ENCODE data around the gene TOP1.

Gene TOP1

GRCh38 chr20:41148942-41149341 lies 120.3 kb downstream of the TOP1 start:
- DNase-seq = no peak

DNA sequence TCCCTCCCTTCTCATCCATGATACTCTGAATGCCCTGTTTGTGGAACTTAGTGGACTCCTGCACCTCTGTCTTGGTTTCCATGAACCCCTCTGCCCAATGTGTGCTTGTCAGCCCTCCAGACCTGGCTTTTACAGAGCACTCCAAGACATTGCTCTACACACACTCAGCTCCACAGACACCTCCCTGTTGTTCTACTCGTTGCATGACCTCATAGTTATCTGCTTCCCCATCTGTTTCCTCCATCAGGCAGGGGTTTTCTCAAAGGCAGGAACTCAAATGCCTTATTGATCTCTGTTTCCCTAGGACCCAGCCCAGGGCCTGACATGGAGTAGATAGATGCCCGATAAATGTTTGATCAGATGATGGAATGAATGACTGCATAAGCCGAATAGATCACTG lies 122.0 kb downstream of the TOP1 start:
- DNase-seq = no peak

- DNase-seq = no peak
Observed at GRCh38 chr20:41151134-41151869, 122.7 kb downstream of the TOP1 start.

DNA sequence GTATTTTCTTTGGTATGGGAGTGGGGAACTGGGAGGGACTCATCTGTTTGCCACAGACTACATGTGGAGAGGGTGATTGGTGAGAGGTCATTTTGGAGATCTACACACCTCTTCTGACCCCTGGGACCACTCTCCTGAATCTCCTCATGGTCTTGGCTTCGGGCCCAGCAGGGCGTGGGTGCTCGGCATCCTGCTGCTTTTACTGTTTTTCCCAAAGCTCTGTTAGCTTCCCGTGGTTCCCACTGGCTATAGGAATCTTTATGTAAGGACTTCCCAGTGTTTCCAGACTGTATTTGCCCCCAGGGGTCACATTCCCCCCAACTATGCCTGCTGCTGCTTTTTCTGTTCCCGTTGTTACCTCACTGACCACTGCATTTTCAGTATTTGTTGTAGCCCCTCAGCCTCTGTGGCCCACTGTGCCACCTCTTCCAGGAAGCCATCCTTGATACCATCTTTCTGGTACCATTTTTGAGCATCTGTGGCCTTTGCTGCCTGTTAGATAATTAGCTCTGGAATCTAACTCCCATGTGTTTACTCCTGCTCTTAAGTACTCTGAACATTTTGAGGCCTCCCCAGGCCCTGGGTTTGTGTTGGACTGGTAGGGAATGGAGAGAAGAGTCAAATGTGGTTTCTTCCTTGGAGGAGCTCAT lies 123.6 kb downstream of the TOP1 start:
- DNase-seq = no peak

DNA sequence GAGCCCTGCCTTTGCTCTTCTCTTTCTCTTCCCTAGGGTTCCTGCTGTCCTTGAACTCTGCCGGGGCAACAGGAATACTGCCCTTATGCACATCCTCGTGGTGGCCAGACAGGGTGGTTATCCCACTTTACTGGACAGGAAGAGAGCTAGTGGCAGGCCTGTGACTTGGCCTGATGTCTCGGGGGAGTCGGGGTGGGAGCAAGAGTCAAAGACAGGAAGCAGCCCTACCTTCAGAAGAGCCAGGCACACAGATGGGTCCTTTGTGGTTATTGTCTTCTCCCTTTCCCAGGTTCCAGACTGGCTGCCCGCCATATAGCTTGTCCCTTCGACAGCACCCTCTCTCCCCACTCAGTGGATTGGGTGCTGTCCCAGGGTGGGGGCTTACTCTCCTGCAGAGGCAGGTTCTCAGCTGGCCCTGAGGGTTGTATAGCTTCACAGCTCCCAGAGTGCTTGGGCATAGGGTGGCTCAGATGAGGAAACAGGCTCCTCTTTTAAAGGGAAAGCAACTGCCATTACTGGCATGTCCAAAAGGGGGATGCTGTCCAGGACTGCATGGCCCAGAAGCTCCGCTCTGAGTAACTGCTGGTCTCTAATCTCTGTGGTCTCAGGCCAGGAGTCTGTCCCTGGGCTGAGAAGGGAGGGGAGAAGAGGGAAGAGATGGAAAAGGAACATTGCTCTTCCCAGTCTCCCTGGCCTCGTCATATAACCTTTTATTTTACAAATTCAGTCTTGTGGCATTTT lies 126.0 kb downstream of the TOP1 start:
- no peak for DNase-seq

- DNase-seq = no peak
Observed at GRCh38 chr20:41155261-41155660, 126.6 kb downstream of the TOP1 start.

DNA sequence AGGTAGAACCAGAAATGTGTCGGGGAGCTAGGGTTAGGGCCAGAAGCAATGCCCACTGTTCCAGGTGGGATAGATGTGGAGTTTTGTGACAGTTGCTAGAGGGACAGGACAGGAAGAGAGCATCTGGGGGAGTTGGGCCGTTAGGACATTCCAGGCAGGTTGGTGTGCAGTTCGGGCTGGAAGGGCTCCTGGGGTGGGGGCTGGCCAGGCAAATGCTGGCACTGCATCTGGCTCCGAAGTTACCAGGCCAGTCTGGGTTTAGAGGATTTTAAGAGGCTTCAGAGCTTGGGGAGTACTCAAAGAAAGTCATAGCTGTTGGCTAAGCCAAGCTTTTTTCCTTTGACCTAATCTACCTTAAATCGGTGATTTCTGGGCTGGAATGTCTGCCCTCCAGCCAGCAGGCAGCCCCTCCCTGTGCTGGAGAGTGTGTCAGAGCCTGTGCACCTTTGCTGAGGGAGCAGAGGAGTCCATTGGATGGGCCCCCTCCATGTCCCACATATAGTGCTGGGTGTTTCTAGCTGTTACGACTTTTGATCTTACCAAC lies 129.5 kb downstream of the TOP1 start:
- DNase-seq = no peak

- no peak for DNase-seq
Observed at GRCh38 chr20:41159547-41159946, 130.9 kb downstream of the TOP1 start.

DNA sequence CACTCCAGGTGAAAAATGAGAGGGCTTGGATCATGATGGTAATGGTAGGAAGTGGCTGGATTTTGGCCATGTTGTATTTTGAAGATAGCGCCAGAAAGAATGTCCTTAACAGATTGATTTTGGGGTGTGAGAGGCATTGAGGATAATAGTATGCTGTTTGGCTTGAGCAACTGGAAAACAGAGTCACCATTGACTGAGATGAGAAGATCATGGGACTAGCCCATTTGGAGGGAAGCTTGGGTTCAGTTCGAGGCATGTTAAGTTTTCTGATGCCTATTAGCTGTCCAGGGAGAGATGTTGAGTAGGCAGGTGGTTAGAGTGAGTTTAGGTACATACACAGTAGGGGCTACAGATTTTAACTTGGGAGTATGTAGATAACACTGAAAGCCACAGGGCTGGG lies 132.1 kb downstream of the TOP1 start:
- no peak for DNase-seq

DNA sequence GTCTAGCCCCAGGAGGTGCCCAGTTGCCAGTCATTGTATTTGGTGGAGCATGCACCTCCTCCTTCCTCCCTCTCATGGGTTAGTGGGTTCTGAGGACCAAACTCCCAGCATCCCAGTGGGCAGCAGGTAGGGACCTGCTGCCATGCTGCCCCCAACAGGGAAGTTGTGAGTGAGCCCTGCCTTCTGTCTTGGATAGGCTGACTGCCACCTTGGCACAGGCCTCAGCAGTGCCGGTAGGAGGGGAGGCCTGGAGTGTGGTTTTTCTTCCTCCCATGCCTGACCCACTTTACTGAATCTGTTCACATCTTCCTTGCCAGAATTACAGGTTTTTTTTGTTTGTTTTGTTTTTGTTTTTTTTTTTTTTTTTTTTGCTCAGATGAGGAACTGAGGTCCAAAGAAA lies 133.3 kb downstream of the TOP1 start:
- no peak for DNase-seq

DNA sequence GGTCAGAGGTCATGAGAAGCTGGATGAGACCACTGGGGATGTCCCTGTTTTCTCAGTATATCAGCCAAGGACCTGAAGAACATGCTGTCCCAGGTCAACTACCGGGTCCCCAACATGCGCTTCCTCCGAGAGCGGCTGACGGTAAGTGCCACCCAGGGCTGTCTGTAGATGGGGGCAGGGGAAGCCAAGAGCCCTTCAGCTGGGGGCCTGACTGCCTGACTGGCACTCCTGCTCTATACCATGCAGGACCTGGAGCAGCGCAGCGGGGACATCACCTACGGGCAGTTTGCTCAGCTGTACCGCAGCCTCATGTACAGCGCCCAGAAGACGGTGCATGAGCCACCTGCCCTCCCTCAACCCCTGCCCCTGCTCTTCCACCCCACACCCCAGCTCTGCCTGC lies 133.8 kb downstream of the TOP1 start:
- DNase-seq = no peak

- no peak for DNase-seq
Observed at GRCh38 chr20:41163821-41164220, 135.2 kb downstream of the TOP1 start.

GRCh38 chr20:41165001-41165882 lies 136.6 kb downstream of the TOP1 start:
- DNase-seq = no peak

GRCh38 chr20:41166201-41167117 lies 137.8 kb downstream of the TOP1 start:
- peak; percentile 51 for DNase-seq

- peak; percentile 53 for DNase-seq
Observed at GRCh38 chr20:41167118-41167470, 138.5 kb downstream of the TOP1 start.

DNA sequence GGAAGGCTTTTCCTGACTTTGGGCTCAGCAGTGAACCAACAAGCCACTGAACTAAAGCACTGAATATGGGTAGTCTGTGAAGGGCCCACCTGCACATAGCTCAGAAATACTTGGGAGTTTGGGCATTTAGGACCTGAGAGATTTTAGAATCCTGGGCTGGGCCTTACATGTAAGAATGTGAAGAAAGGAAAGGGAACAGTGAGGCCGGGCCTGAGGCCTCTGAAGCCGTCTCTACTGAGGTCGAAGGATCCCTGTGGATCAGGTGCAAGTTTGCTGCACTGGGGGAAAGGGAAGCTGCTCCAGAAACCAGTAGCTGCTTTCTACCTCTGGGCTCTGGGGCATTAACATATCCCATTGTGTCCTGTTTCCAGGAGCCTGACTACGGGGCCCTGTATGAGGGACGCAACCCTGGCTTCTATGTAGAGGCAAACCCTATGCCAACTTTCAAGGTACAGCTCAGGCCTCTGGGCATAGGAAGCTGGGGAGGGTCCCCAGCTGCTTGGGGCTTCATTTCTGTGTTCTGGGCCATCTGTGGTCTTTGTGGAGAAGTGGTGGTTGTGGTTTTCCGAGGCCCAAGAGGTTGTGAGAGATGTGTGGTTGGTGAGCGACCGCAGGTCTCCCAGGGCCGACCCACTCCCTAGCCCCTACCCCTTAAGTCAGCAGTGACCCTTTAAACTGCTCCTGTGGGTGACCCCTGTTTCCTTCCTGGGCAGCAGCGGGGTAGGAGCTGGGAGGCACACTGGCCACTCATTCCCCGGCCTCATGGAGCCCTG lies 139.0 kb downstream of the TOP1 start:
- peak; percentile 55 for DNase-seq

DNA sequence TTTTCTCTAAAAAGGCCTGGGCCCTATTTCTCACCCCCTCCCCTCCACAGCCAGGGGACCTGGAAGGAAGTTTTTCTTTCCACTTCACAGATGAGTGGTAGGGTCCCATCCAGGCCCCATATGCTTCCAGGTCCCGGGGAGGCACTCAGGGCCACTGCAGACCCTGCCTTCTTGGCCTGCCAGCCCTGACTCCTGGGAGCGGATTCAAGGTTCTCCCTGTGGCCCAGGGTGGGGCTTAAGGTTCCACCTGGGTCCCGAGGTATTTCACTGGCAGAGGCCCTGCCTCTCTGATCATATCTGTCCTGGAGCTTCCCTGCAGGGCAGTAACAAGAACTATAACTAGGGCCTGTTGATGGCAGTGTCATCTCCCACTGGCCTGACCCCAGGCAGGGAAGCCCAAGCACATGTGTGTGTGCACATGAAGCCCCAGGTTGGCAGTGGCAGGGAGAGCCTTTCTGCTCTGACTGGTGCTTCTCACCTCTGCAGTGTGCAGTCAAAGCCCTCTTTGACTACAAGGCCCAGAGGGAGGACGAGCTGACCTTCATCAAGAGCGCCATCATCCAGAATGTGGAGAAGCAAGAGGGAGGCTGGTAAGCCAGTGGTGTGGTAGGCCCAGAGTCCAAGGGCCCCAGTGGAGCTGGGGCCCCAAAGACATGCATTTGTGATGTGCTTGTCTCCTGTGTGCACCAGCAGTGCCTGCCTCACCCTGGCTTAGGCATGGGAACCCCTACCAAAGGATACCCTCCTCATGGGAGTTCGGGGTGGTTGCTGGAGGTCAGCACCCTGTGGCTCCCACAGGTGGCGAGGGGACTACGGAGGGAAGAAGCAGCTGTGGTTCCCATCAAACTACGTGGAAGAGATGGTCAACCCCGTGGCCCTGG lies 139.9 kb downstream of the TOP1 start:
- peak; percentile 55 for DNase-seq

- peak; percentile 52 for DNase-seq
Observed at GRCh38 chr20:41169162-41169690, 140.6 kb downstream of the TOP1 start.

- DNase-seq = no peak
Observed at GRCh38 chr20:41169791-41170351, 141.2 kb downstream of the TOP1 start.
